Measurements from ENCODE around the gene SP100.
A peak's percentile ranks its signal among the peaks of the same experiment; 100 is the strongest.
"Not testable (repeated sequence)": the region's sequence is repeated elsewhere in the genome, so short reads cannot be mapped to it uniquely, and the experiment has no call there.

The SP100 gene

DNA sequence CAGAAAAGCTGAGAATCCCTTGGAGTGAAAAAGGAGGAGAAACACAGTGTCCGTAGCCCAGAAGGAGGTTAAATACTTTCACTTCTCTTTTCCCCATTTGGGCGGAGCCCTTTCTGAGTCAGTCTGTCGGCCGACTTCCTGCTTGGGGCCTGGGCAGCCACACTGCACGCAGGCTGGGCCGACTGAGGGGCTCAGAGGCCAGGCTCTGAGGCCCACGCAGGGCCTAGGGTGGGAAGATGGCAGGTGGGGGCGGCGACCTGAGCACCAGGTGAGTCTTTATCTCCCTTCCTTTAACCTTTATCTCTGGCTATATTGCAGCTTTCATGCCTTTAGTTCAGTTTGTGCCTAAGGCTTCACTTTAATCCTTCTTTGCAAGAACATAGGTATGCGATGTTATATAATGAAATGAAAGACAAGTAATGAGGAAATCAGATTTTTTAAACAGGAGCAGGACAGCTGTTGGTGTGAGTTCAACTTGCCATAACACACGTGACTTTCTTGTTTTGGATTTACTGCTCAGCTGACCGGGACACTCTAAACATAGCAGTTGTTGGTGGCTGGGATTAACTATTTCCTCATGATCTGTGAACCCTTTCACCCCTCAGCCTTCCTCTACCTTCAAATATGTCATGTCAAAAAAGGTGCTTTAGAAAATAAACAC lies at the start of gene SP100:
TSS of gene SP100 (plus strand) at position 141 of the 661 bp plus-strand sequence. CDS start at position 237, 96 bp downstream.
- ChIA-PET CTCF (interaction anchor here (1.0 to 2.1 kb wide), 2 partner anchors 12 to 195 kb away, joined by 3 to 5 read pairs; no protein-coding TSS in a partner anchor), POLR2A (interaction anchor here (0.6 kb wide), 1 partner anchor 10 kb away, joined by 3 read pairs; no protein-coding TSS in a partner anchor)
- no peak for TF ChIP-seq CTCF (IDR thresholded peaks at IDR 0.05; ENCODE audit: control extremely low read depth, extremely low read depth, low read depth, missing control alignments)
- peak; percentile 79 for DNase-seq (ENCODE audit: extremely low spot score)

GRCh38 chr2:230382108-230382507 lies 33.9 kb upstream of the SP100 start:
- POLR2A ChIA-PET, result no interaction called here
- TF ChIP-seq CTCF (IDR thresholded peaks at IDR 0.05; ENCODE audit: control extremely low read depth, extremely low read depth, low read depth, missing control alignments), result no peak
- CTCF ChIA-PET, result no interaction called here
- DNase-seq (ENCODE audit: extremely low spot score), result no peak

DNA sequence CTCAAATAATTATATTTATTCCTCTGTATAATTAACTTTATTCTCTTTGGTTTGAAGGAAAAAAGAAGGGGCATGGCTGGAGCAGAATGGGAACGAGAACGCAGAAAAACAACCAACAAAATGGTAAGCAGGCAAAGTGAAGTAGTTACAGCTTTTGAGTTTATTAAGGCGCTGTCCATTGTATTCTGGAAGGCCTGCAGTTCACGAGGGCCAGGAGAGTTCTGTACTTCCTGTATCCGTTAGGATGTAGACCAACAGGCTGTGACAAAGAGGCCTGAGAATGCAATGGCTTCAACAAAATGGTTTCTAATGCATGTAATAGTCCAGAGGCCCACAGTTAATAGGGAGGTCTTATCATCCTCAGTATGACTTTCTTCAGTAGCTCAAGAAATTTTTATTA lies 32.5 kb upstream of the SP100 start:
- CTCF ChIA-PET, result no interaction called here

GRCh38 chr2:230384986-230385385 lies 31.0 kb upstream of the SP100 start:
- ChIA-PET CTCF (interaction anchor here (1.3 kb wide), 1 partner anchor 16 kb away, joined by 3 read pairs; no protein-coding TSS in a partner anchor), POLR2A (no interaction called here)
- no peak for TF ChIP-seq CTCF (IDR thresholded peaks at IDR 0.05; ENCODE audit: control extremely low read depth, extremely low read depth, low read depth, missing control alignments)
- no peak for DNase-seq (ENCODE audit: extremely low spot score)

More for the DNA sequence above, 32.5 kb upstream of the SP100 start:
- POLR2A ChIA-PET, result no interaction called here
- TF ChIP-seq CTCF (IDR thresholded peaks at IDR 0.05; ENCODE audit: control extremely low read depth, extremely low read depth, low read depth, missing control alignments), result no peak
- DNase-seq (ENCODE audit: extremely low spot score), result no peak

GRCh38 chr2:230394301-230394700 lies 21.7 kb upstream of the SP100 start:
- POLR2A ChIA-PET, result no interaction called here
- no peak for DNase-seq (ENCODE audit: extremely low spot score)
- TF ChIP-seq CTCF (IDR thresholded peaks at IDR 0.05; ENCODE audit: control extremely low read depth, extremely low read depth, low read depth, missing control alignments), result no peak
- CTCF ChIA-PET, result interaction anchor here (0.8 kb wide), 1 partner anchor 14 kb away, joined by 3 read pairs; no protein-coding TSS in a partner anchor

DNA sequence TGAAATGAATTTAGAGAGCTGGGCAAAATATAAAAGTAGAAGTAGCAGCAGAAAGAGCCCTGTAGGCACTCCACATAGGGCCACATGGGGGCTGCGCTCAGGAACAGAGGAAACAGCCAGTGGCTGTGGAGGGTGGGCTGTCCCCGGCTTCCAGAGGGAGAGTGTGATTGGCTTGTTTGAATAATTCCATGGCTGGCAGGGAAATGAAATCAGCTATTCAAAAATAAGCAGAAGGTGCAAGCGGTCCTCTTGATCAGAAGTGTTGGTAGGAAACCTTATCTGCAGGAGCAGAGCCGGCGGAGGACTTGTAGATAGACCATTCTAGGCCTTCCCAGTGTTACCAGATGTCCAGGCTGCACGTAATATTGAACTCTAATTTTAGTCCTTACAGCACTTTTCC lies 17.3 kb upstream of the SP100 start:
- CTCF ChIA-PET, result interaction anchor here (1.3 kb wide), 1 partner anchor 9 kb away, joined by 3 read pairs; no protein-coding TSS in a partner anchor
- POLR2A ChIA-PET; DNase-seq (ENCODE audit: extremely low spot score): not testable (repeated sequence)

DNA sequence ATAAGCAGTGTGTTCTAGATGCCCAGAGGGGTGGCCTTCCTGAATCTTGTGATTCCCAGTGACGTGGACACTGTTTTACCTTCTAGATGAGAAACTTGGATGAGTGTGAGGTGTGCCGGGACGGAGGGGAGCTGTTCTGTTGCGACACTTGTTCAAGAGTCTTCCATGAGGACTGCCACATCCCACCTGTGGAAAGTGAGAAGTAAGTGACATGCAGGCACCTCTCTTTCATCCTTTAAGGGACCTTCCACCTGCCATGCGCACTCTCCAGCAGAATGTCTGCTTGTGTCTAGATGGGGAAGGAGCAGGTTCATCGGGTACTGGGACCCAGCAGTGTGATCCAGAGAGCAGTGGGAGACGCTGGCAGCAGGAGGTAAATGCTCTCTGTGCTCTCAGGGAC lies 16.0 kb upstream of the SP100 start:
- POLR2A ChIA-PET, result no interaction called here
- CTCF ChIA-PET, result no interaction called here
- no peak for DNase-seq (ENCODE audit: extremely low spot score)
- no peak for TF ChIP-seq CTCF (IDR thresholded peaks at IDR 0.05; ENCODE audit: control extremely low read depth, extremely low read depth, low read depth, missing control alignments)

All from GM10248 (cell line).